GM18526 (cell line): Measurements from ENCODE around the gene PIK3R2.

ENCODE experiments used
- POLR2A ChIP-seq: IDR thresholded peaks from 3 replicates; pipeline ENCODE4 v1.6.1; 2011; ENCODE audit not compliant: insufficient read length; ENCODE audit errors: extremely low read depth

Gene PIK3R2

DNA sequence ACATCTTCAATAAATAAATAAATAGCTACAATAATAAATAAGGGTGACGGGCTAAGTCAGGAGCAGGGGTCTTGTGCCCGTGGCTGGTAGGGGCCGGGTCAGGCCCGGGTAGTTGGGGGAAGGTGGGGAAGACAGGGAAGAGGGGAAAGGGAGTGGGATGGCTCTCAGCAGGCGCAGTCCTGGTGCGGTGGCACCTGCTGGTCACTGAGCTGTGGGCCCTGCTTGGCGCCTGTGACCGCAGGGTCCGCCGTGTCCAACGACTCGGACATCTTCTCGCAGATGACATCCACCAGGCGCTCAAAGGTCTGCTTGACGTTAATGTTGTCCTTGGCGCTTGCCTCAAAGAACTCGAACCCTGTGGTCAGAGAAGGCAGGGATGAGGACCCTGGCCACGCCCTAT, 44.3 kb downstream of the PIK3R2 start:
- TF ChIP-seq POLR2A = no peak

DNA sequence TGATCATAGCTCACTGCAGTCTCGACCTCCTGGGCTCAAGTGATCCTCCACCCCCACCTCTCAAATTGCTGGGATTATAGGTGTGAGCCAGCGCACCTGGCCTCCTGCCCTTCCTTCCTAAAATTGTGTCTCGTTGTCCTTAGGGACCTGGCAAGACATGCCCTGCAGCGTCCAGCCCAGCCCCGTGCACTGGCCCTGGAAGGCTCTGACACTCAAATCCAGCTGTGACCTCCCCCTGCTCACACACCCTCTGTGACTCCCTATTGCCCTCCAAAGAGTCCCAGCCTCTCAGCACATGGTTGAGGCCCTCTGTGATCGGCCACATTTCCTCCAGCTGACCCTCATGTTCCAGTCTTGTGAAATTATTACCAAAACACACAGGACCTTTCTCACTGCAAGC, 45.0 kb downstream of the PIK3R2 start:
- TF ChIP-seq POLR2A = no peak

DNA sequence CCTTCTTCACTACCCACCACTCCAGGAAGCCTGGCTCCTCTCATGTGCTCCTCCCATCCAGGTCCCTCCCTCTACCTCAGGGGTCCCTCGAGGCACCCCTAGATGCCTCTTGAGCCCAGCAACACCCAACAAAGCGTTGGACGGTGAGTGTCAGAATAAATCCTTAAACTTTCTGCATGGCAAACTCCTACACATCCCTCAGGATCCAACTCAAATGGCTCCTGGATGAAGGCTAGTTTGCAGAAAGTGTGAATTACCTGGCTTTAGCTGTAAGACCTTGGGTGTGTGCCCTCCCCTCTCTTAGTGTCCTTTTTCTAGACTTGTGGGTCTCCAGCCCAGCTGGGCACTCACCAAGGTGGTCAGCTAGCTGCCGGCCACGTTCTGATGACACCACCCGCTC, 45.4 kb downstream of the PIK3R2 start:
- TF ChIP-seq POLR2A = no peak

DNA sequence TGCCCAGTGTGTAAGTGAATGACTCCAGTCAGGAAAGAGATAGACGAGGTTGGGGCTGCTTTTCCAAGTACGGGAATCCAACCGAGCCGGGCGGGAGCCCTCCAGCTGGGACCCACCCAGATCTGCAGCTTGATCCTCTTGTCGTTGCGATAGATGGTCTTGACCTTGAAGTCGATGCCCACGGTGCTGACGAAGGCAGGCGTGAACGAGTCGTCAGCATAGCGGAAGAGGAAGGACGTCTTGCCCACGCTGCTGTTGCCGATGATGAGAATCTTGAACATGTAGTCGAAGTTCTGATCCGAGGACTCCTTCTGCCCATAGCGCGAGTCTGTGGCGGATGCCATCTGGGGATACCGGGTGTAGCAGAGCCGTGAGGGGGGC, 49.4 kb downstream of the PIK3R2 start:
- no peak for TF ChIP-seq POLR2A

DNA sequence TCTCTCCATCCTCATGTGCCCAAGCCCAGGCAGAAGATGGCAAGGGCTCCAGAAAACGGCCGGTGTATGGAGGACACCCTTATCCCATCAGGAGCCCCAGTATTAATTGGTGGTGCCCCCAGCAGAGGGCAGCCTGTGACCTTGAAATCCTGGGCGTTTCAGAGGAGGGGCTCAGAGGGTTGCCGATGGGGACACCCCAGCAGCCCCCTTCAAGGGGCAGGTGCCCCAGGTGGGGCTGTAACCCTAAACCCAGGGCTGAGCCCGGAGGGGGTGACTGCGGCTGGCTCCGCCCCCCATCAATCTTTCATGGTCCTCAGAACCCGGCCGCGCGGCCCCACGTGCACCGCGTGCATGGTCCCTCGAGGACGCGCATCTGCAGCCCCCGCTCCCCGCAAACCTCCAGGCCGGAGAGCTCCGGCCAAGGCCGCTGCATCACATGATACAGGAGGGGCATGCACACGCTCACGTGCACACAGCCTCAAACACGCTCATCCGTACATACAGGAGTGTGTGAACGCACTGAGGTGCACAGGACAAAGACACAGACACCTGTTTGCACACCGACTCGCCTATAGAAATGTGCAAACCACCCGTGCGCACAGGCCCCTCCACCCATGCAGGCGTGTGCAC, 49.9 kb downstream of the PIK3R2 start:
- no peak for TF ChIP-seq POLR2A

DNA sequence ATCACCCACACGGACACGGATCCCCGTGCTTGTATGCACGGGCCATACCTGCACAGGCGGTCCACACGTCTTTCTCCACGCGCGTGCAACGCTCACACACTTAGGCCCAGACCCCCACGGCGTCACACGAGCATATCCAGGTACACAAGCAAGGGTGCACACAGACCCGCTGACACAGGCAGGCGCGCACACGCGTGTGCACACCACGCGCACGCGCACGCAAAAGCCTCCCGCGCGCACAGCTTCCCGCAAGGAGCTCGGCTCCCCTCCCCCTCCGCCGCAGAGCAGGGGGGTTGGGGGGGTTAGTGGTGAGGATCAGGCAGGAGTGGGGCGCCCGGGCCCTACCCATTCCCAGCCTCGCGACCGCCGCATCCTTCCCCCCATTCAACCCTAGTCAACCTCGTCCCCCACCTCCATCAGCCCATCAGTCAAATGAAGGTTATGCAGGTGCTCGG, 50.5 kb downstream of the PIK3R2 start:
- TF ChIP-seq POLR2A = no peak

DNA sequence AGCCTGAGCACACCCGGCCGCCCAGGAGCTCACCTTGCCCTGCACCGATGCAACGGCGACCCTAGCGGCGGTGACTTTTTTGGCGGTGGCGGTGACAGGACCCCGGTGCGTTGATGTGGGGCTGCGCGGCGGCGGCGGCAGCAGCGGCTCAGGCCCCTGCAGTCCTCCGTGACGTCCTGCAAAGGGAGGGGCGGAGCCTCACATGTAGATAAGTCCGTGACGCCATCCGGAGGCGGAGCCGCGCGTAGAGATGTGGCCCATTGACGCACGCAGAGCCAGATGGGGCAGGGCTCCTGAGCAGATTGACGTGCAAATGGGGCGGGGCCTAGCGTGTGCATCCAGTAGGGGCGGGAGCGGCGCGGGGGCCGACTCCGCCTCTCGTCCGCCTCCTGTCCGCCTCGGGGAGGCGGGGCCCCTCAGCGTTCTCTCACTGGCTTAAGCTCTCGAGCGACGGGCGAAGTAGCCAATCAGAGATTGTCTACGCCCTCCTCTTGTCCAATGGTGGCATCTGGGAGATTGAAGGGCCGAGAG, 51.0 kb downstream of the PIK3R2 start, which contains the start of gene RAB3A:
RAB3A (minus strand) TSS at position 180 of the 531 bp plus-strand sequence. CDS start 1,302 bp downstream, outside the sequence.
- peak; percentile 34 for TF ChIP-seq POLR2A

DNA sequence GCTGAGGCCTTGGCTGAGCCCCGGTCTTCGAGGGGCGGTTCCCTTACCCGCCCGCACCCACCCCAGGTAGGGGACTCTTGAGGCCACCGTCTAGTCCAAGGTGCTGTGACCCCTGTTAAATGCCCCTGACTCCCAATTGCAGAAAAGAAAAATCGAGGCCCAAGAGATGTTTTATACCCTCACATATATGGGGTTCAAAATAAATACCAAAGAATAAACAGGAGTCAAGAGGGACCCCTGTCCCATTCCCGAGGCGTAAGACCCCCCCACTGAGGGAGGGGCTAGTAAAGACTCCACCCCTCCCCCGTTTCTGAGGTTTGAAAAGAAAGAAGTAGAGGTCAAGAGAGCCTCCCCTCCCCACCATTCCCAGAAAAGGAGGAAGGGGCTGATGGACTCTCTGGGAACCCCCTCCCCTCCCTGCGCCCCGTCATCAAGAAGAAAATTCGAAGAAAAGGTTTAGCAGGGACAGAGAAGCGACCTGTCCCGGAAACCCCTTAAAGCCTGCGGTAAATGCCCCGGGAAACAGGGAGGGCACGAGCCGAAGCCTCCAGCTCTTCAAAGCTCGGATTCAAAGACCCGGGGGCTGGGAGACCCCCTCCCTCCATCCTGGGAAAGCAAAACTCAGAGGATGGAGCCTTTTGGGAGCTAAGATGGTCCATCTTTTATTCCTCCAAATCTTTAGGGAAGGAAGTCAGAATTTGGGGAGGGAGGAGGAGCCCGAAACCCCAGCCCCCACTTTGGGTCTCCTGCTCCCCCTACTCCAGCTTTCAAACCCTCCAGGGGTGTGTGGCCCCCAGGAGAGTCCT, 51.6 kb downstream of the PIK3R2 start:
- no peak for TF ChIP-seq POLR2A

DNA sequence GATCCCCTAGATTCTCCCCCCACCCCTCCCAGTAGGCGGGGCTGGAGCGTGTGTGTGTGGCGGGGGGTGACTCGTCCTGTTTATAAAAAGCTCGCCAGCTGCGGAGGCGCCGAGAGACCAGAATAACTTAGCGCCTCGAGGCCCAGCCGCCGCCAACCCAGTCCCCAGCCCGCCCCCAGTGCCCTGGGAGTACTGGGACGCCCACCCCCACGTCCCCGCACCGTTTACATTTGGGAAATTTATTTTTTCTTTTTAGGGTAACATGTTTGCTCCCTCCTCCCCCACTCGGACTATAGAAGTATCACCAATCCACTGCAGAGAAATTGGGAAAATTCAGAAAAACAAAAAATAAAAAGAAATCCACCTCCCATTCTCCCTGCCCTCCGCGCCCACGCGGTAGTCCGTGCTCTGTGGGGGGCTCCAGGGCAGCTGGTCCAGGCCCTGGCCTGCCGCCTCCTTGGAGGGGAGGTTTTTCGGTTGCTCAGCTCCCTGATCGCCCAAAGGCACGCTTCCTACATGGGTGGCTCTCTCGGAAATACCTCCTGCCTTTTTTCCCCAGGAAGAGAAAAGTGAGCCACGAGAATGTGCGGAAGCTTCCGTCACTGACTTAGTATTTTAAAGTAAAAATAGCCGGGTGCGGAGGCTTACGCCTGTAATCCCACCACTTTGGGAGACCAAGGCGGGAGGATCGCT, 52.4 kb downstream of the PIK3R2 start:
- no peak for TF ChIP-seq POLR2A

DNA sequence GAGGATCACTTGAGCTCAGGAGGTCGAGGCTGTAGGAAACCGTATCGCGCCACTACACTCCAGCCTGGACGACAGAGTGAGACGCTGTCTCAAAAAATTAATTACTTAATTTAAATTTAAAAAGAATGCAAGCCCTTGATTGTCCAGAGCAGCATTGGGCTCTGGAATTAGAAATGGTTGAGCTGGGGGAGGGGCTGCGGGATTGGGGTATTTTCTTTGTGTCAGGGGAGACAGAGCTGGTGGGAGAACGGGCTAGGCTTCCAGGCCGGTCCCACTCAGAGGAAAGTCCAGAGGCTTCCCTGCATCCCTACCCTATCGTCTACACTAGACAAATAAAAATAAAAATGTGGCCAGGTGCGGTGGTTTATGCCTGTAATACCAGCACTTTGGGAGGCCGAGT, 53.1 kb downstream of the PIK3R2 start:
- no peak for TF ChIP-seq POLR2A

DNA sequence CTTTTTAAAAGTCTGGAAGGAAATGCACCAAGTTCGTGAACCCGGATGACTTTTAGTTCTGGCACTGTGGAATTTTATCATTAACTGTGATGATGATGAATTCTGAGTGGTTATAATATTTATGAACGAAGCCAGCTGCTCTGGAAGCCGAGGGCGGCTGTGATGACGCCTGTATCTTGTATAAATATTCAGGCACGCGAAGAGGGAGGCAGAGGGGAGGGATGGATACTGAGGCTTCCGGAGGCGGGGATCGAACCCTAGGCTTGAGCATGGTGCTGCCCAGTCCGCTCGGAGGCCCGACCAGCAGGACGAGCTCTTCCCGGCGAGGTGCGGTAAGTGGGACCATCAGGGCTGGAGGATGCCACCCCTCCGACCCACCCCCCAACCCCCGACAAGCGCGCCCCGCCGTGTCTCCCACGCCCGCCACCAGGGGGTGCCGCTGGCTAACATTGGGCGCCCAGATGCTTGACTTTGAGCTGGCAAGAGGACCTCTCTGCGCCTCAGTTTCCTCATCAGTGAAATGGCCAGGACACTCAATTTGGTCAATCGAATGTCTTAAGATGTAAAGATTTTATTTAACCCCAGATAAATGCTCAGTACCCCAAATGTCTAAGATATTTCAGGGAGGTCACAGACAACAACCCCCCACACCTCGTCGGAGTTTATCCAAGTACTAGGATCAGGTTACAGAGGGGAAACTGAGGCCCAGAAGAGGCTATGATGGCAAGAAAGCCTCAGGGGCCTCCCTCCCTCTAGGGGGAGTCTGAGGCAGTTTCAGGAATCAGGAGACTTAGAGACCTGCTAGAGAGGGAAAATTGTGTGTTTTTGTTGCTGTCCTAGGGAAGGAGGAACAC, 55.4 kb downstream of the PIK3R2 start:
- no peak for TF ChIP-seq POLR2A

DNA sequence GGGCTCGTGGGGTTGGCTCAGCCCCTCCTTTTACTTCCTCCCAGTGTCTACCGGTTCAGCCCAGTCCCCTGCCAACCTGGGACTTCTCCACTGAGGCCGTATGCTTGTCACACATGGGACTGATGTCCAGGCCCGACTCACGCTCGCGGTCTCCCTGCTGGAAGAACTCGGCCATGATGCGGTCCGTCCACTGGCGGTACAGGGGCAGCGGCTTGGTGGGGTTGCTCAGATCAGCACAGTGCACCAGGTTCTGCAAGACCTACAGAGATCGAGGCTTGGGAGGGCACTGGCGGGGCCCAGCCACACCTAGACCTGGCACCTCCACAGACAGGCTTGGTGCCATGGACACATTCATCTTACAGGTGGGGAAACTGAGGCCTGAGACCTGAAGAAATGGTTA, 58.7 kb downstream of the PIK3R2 start:
- TF ChIP-seq POLR2A = no peak

DNA sequence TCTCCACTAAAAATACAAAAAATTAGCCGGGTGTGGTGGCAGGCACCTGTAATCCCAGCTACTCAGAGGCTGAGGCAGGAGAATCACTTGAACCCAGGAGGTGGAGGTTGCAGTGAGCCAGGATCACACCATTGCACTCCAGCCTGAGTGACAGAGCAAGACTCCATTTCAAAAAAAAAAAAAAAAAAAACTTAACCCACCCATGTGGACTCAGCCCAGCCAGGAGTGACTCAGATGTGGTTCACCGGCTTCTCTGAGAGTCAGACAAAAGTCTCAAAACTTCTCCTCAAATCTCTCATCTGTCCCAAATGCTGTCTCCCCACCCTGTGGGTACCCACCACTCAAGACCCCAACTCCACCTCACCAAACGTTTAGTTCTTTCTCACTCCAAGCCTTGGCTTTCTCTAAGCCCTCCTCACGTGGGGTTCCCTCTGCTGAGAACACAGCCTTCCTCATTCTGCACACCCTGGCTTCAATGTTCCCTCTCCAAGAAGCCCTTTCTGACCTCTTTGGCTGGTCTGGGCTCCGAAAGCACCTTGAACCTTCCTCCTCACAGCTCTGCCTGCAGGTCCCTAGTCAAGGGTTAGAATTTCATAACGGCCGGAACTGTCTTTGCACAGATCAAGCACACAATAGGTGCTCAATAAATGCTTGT, 61.9 kb downstream of the PIK3R2 start:
- no peak for TF ChIP-seq POLR2A

DNA sequence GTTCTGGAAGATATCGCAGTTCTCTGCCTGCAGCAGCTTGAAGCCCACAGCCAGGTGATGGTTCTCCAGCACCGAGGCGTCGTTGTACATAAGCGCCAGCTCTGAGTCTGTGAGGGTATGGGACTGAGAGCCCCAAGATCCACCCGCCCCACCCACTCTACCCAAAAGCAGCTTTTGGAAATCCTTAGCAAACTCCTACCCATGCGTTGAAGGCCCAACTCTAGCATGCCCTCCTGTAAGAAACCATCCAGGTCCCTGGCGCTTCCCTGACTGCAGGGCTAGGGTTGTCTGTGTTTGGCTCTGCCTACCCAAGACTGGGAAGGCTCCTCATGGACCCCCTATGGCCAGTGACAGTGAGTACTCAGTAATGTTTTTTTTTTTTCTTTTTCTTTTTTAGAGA, 63.8 kb downstream of the PIK3R2 start:
- no peak for TF ChIP-seq POLR2A
